ENCODE measurements around the gene SVIL.

GRCh38 chr10:29557665-29558064, 77.1 kb downstream of the SVIL start:
- no peak for TF ChIP-seq CTCF (IDR thresholded peaks at IDR 0.05; ENCODE audit: poor library complexity, severe bottlenecking)
- no peak for TF ChIP-seq REST (IDR thresholded peaks at IDR 0.05; ENCODE audit: borderline replicate concordance)
- no peak for TF ChIP-seq EP300 (conservative IDR thresholded peaks at IDR 0.05; ENCODE audit: poor library complexity, severe bottlenecking)
